OCI-M2 (cell line): ENCODE results near the gene PRLR.

Experiments used
- DNase-seq: peaks from one replicate; lab custom pipeline; 2025; ENCODE audit not compliant: unreplicated experiment; lab: John Stamatoyannopoulos, UW

PRLR gene

DNA sequence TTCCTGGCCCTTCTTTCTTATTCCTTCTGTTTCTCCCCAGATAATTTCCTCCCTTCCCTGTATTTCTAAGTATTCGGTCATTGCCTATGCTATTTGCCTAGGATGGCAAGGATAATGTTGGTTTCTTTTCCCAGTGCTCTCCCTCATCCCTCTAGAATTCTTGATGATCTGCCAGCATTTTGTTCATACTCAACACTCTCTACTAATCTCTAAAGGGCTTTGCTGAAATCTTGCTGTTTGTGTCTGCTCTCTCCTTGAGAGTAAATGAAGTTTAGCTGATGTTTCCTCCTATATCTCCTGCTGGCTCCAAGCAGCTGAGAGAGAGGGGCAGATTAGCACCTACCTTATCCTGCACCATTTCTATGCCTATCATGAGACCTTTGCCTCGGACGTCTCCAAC, 220.6 kb downstream of the PRLR start:
- DNase-seq, result no peak

DNA sequence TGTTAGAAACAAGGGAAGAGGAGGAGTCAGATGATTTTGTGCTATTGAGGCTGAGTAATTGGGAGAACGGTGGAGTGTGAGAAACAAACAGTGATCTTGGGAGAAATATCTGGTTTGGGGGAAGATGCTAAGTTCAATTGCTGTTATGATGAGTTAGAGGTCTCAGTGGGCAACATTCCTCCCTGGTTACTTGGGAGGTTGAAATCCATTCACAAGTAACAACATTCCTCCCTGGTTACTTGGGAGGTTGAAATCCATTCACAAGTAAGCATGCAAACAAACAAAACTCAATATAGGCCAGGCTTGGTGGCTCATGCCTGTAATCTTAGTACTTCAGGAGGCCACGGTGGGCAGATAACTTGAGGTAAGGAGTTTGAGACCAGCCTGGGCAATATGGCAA, 221.3 kb downstream of the PRLR start:
- no peak for DNase-seq

GRCh38 chr5:35004771-35005170, 225.5 kb downstream of the PRLR start:
- DNase-seq, result no peak

GRCh38 chr5:35004200-35004599, 226.1 kb downstream of the PRLR start:
- no peak for DNase-seq

- no peak for DNase-seq
Observed at GRCh38 chr5:35003018-35003957, 227.0 kb downstream of the PRLR start.

- DNase-seq, result no peak
Observed at GRCh38 chr5:35002459-35002858, 227.8 kb downstream of the PRLR start.

GRCh38 chr5:35001842-35002241, 228.4 kb downstream of the PRLR start:
- DNase-seq, result no peak
